ENCODE results near the gene MMP8. TPM values are rescaled to one million over a fixed set of nuclear protein-coding genes. Genes with fewer than 3 reads are reported as not detected.
A peak's percentile ranks its signal among the peaks of the same experiment; 100 is the strongest.
"Not testable (repeated sequence)": the region's sequence is repeated elsewhere in the genome, so short reads cannot be mapped to it uniquely, and the experiment has no call there.

The MMP8 gene
- total and polyA plus RNA-seq, 8 donors: 0.05 to 0.15 (median 0.08) TPM; not detected in 5

- intact Hi-C loops (cut with DNase I): loop anchor here in 1 of 3 donors (10.0 kb wide), 1 partner anchor 200 kb away; no protein-coding TSS in a partner anchor
Observed at GRCh38 chr11:102734650-102735049, 9.9 kb upstream of the MMP8 start.

GRCh38 chr11:102733232-102733875, 8.6 kb upstream of the MMP8 start:
- peak; percentile 45 to 73 (median 69) for TF ChIP-seq CTCF (IDR thresholded peaks at IDR 0.05)
- no peak overlapping the region for H3K27ac ChIP-seq
- no peaks in the 10 kb centered on the region for H3K9me3 ChIP-seq
- intact Hi-C loops (cut with DNase I): loop anchor here in 1 of 3 donors (10.0 kb wide), 1 partner anchor 201 kb away; no protein-coding TSS in a partner anchor
- no peaks in the 10 kb centered on the region for H3K4me1 ChIP-seq
- 32 to 34% methylated on average over 8 of the region's 8 CpGs for WGBS, 2 donors
- H3K4me3 ChIP-seq: no peak overlapping the region
- ATAC-seq: peak; percentile 69 to 89 (median 88)
- FAIRE-seq: no peak
- no peaks in the 10 kb centered on the region for H3K36me3 ChIP-seq
- no peaks in the 10 kb centered on the region for H3K27me3 ChIP-seq
- DNase-seq: peak; percentile 23 to 84 (median 53)

More at GRCh38 chr11:102734650-102735049, 9.9 kb upstream of the MMP8 start:
- no peak for TF ChIP-seq CTCF (IDR thresholded peaks at IDR 0.05)
- no peak for ATAC-seq
- Histone ChIP-seq H3K4me1 (no peaks in the 10 kb centered on the region), H3K27me3 (no peaks in the 10 kb centered on the region), H3K36me3 (no peaks in the 10 kb centered on the region), H3K9me3 (no peaks in the 10 kb centered on the region), H3K4me3 (no peak overlapping the region), H3K27ac (no peak overlapping the region)
- no peak for FAIRE-seq
- DNase-seq: no peak

GRCh38 chr11:102730944-102731343, 6.2 kb upstream of the MMP8 start:
- H3K4me1 ChIP-seq, H3K27ac ChIP-seq, FAIRE-seq, H3K9me3 ChIP-seq, H3K4me3 ChIP-seq, ATAC-seq, H3K36me3 ChIP-seq, H3K27me3 ChIP-seq: not testable (repeated sequence)
- 47 to 64% methylated on average over 8 of the region's 8 CpGs for WGBS, 2 donors
- intact Hi-C loops (cut with DNase I): loop anchor here in 1 of 3 donors (10.0 kb wide), 1 partner anchor 204 kb away; no protein-coding TSS in a partner anchor
- DNase-seq: peak in 1 of 6 donors; percentile 24

- no peak for DNase-seq
- no peak overlapping the region for H3K4me3 ChIP-seq
- 49% methylated on average over 9 of the region's 9 CpGs for WGBS, 2 donors
- intact Hi-C loops (cut with DNase I): loop anchor here in 1 of 3 donors (10.0 kb wide), 1 partner anchor 205 kb away; no protein-coding TSS in a partner anchor
- no peak for ATAC-seq
- no peak for TF ChIP-seq CTCF (IDR thresholded peaks at IDR 0.05)
- H3K9me3 ChIP-seq: no peaks in the 10 kb centered on the region
- H3K4me1 ChIP-seq: no peaks in the 10 kb centered on the region
- no peak overlapping the region for H3K27ac ChIP-seq
- H3K36me3 ChIP-seq: no peaks in the 10 kb centered on the region
- FAIRE-seq: no peak
- no peaks in the 10 kb centered on the region for H3K27me3 ChIP-seq
Observed at GRCh38 chr11:102729849-102730815, 5.4 kb upstream of the MMP8 start.

GRCh38 chr11:102727890-102728289, 3.1 kb upstream of the MMP8 start:
- FAIRE-seq (no peak), ATAC-seq (peak in 2 of 4 donors; percentile 25 to 27), DNase-seq (no peak)
- no peak for TF ChIP-seq CTCF (IDR thresholded peaks at IDR 0.05)
- no peaks in the 10 kb centered on the region for H3K4me1 ChIP-seq
- no peaks in the 10 kb centered on the region for H3K27me3 ChIP-seq
- 65 to 76% methylated on average over 2 of the region's 2 CpGs for WGBS, 2 donors
- no peaks in the 10 kb centered on the region for H3K36me3 ChIP-seq
- H3K4me3 ChIP-seq: no peak overlapping the region
- intact Hi-C loops (cut with DNase I): no loop called here
- no peaks in the 10 kb centered on the region for H3K9me3 ChIP-seq
- no peak overlapping the region for H3K27ac ChIP-seq

Measured in pancreas (tissue), 10 donors.